HEK293 (cell line): ENCODE results near the gene CADM4.

ENCODE experiments used
- ATF2 ChIP-seq: fragments of 450-650 bp; formaldehyde crosslinking; IDR thresholded peaks from 2 replicates; pipeline ENCODE4 v1.5.1; 2016; ENCODE audit warnings: missing biosample characterization, missing genetic modification characterization, low read depth
- CTCF ChIP-seq: fragments of 450-650 bp; formaldehyde crosslinking; IDR thresholded peaks from 2 replicates; pipeline ENCODE4 v1.5.1; 2016; ENCODE audit warnings: missing biosample characterization, missing genetic modification characterization
- PBX3 ChIP-seq: sonication (generic); formaldehyde crosslinking; IDR thresholded peaks from 2 replicates; pipeline ENCODE4 v1.8.1; 2022; ENCODE audit warnings: mild to moderate bottlenecking, moderate library complexity, missing genetic modification reagents
- RBAK ChIP-seq: fragments of 450-650 bp; formaldehyde crosslinking; IDR thresholded peaks from 2 replicates; pipeline ENCODE4 v1.5.1; 2016; ENCODE audit warnings: missing biosample characterization, missing genetic modification characterization
- WT1 ChIP-seq: fragments of 450-650 bp; formaldehyde crosslinking; IDR thresholded peaks from 2 replicates; pipeline ENCODE4 v1.5.1; 2016; ENCODE audit warnings: missing biosample characterization, missing genetic modification characterization
- YY1 ChIP-seq: fragments of 450-650 bp; formaldehyde crosslinking; IDR thresholded peaks from 2 replicates; pipeline ENCODE4 v1.5.1; 2018; ENCODE audit warnings: missing biosample characterization, missing genetic modification characterization
- ZIC2 ChIP-seq: fragments of 450-650 bp; formaldehyde crosslinking; IDR thresholded peaks from 2 replicates; pipeline ENCODE4 v1.5.1; 2016; ENCODE audit warnings: missing biosample characterization, missing genetic modification characterization
- ZNF114 ChIP-seq: fragments of 450-650 bp; formaldehyde crosslinking; IDR thresholded peaks from 2 replicates; pipeline ENCODE4 v1.5.0; 2017; ENCODE audit warnings: missing biosample characterization, missing genetic modification characterization
- ZNF184 ChIP-seq: fragments of 450-650 bp; IDR thresholded peaks from 2 replicates; pipeline ENCODE4 v1.5.1; 2018; ENCODE audit warnings: missing biosample characterization, mild to moderate bottlenecking, missing genetic modification characterization
- ZNF510 ChIP-seq: fragments of 450-650 bp; formaldehyde crosslinking; IDR thresholded peaks from 2 replicates; pipeline ENCODE4 v1.5.1; 2018; ENCODE audit warnings: mild to moderate bottlenecking, missing genetic modification characterization, missing biosample characterization; ENCODE audit not compliant: insufficient replicate concordance
- ZNF558 ChIP-seq: fragments of 450-650 bp; formaldehyde crosslinking; IDR thresholded peaks from 2 replicates; pipeline ENCODE4 v1.5.1; 2016; ENCODE audit warnings: missing biosample characterization, missing genetic modification characterization
- ZNF654 ChIP-seq: fragments of 450-650 bp; formaldehyde crosslinking; IDR thresholded peaks from 2 replicates; pipeline ENCODE4 v1.5.1; 2016; ENCODE audit warnings: low read depth, missing biosample characterization, missing genetic modification characterization
- ZNF792 ChIP-seq: fragments of 450-650 bp; formaldehyde crosslinking; IDR thresholded peaks from 2 replicates; pipeline ENCODE4 v1.5.1; 2016; ENCODE audit warnings: missing biosample characterization, missing genetic modification characterization

- TF ChIP-seq CTCF (no peak), ZNF114 (tag by site-specific recombination) (no peak), WT1 (tag by site-specific recombination) (no peak), ATF2 (tag by site-specific recombination) (no peak), YY1 (tag by site-specific recombination) (no peak), ZNF184 (no peak), ZIC2 (tag by site-specific recombination) (no peak), ZNF558 (tag by site-specific recombination) (no peak), ZNF654 (no peak), PBX3 (CRISPR knock-in tag) (no peak), RBAK (tag by site-specific recombination) (no peak), ZNF792 (tag by site-specific recombination) (no peak), ZNF510 (tag by site-specific recombination) (no peak)
Observed at GRCh38 chr19:43628646-43629326, 10.9 kb downstream of the CADM4 start.
